ENCODE measurements around the gene RASGRF2.

- TF ChIP-seq CTCF (IDR thresholded peaks at IDR 0.05; ENCODE audit: control extremely low read depth in 1 of 3, insufficient read depth in 1 of 3, low read depth in 1 of 3, low read length in 3 of 3) (no peak), SUZ12 (IDR thresholded peaks at IDR 0.05; ENCODE audit: low read length) (no peak), NRF1 (IDR thresholded peaks at IDR 0.05; ENCODE audit: low read depth, low read length) (no peak), POLR2AphosphoS5 (IDR thresholded peaks at IDR 0.05; ENCODE audit: low read depth, low read length) (no peak)
Observed at GRCh38 chr5:81166430-81166829, 206.3 kb downstream of the RASGRF2 start.

All from H1 (cell line).